Heart left ventricle (tissue), 16 donors: ENCODE results near the gene BCAN. TPM values are rescaled to one million over a fixed set of nuclear protein-coding genes. Genes with fewer than 3 reads are reported as not detected.

Source experiments
- ATAC-seq, 4 donors: fragments of 200-7000 bp; cut with Tn5 transposase; one replicate each; pipeline ENCODE4 v1.9.1; 2020 to 2022; ENCODE audit warnings: moderate library complexity in 4 of 4, mild to moderate bottlenecking in 3 of 4, moderate number of reproducible peaks in 1 of 4
- DNase-seq, 5 donors: peaks; one replicate each; pipeline ENCODE4 v3.0.0-alpha.2; 2020
- H3K27ac ChIP-seq, 12 donors: fragments of 200-600 bp; sonication (generic) in 4 of 12; one replicate each; pipeline versions ENCODE4 v1.5.0 to v1.8.0; 2016 to 2022; ENCODE audit warnings: mild to moderate bottlenecking in 2 of 12
- H3K27me3 ChIP-seq, 9 donors: fragments of 200-600 bp; sonication (generic) in 2 of 9; one replicate each; pipeline versions ENCODE4 v1.5.1 to v1.8.0; 2016 to 2022; ENCODE audit warnings: mild to moderate bottlenecking in 3 of 9
- H3K36me3 ChIP-seq, 9 donors: fragments of 200-600 bp; sonication (generic) in 2 of 9; one replicate each; pipeline versions ENCODE4 v1.5.0 to v1.8.0; 2018 to 2022; ENCODE audit warnings: mild to moderate bottlenecking in 2 of 9
- H3K4me1 ChIP-seq, 12 donors: fragments of 200-600 bp; sonication (generic) in 4 of 12; one replicate each; pipeline versions ENCODE4 v1.5.0 to v1.8.0; 2016 to 2022; ENCODE audit warnings: mild to moderate bottlenecking in 3 of 12
- H3K4me3 ChIP-seq, 12 donors: fragments of 200-600 bp; sonication (generic) in 4 of 12; one replicate each; pipeline versions ENCODE4 v1.5.0 to v1.8.0; 2017 to 2022; ENCODE audit warnings: mild to moderate bottlenecking in 9 of 12, moderate library complexity in 4 of 12
- H3K9me3 ChIP-seq, 12 donors: fragments of 200-600 bp; sonication (generic) in 4 of 12; one replicate each; pipeline versions ENCODE4 v1.5.0 to v1.8.0; 2016 to 2022; ENCODE audit warnings: mild to moderate bottlenecking in 1 of 12
- POLR2A ChIP-seq, 2 donors: fragments of 450-650 bp; IDR thresholded peaks; one replicate each; pipeline ENCODE4 v1.6.1; 2017; ENCODE audit warnings: antibody characterized with exemption in 2 of 2, mild to moderate bottlenecking in 2 of 2, moderate library complexity in 2 of 2
- WGBS, 4 donors: extraction: QIAGEN DNeasy Blood & Tissue Kit in 2 of 4; methylation state at CpG; one replicate each; pipeline versions ENCODE4 v1.1.5 to v1.1.7; 2013 to 2018; 5-methylcytosine and 5-hydroxymethylcytosine counted together
- intact Hi-C, 10 donors: fragments of 100-400 bp; cut with DNase I; formaldehyde crosslinking; loops; one replicate each; pipeline versions ENCODE4 v1.11.1 to v1.14.2; 2022
- polyA plus RNA-seq, 2 donors: library from polyadenylated mRNA; stranded (reverse); fragments of 200-250 nt; gene quantifications; one replicate each; pipeline ENCODE4 v1.2.3, GENCODE V29; 2013
- total RNA-seq, 9 donors: library from RNA; depleted of rRNA in 2 of 9; stranded (reverse); fragments of >200 nt in 2 of 9; fragmentation: NEBNext Ultra II Directional in 3 of 9; extraction: Animal tissue kit (Norgen Biotek cat#: 25700) in 3 of 9; gene quantifications; one replicate each; pipeline versions ENCODE4 v1.1.0 to v1.2.4, GENCODE V29; 2016 to 2023
- TF ChIP-seq, protein P1 (sequence below), 12 donors: fragments of 200-600 bp; sonication (generic) in 4 of 12; IDR thresholded peaks; one replicate each; pipeline versions ENCODE4 v1.5.0 to v1.8.0; 2018 to 2022; ENCODE audit warnings: antibody characterized with exemption in 12 of 12, mild to moderate bottlenecking in 5 of 12
- donor health status: ischemic (EF 13 %, LVEDD 7.1; RV severe dilation, severe dysfunction).
- donor health status: healthy with polysubstance abuse.
- donor health status: DM: no; HTN: yes; CAD: no.
- donor health status: DM: no; HTN: no; CAD: no.
- donor health status: ischemic (EF 25% LVEDD 6.9; RV normal size, moderate dysfunction).
- donor health status: ischemic (EF 25% LVEDD 5.7; RV mildly dilated, moderate dysfunction).
- donor health status: healthy.
- donor health status: DM: yes; HTN: yes; CAD: no.
- donor health status: ischemic (EF 35%, LVEDD 5.7; RV mildly dilated, moderate dysfunction).
- donor health status: nonischemic (EF 11% LVEDD 7.7; RV severe dilation, severe dysfunction).
- donor health status: DM: yes; HTN: yes; CAD: no.
- donor health status: PGD.
- donor health status: ischemic (EF 29% LVEDD 5.4; RV normal size, mild dysfunction).
- donor health status: nonischemic (EF 23%, LVEDD 6.1; RV moderate dilation, normal function).

Gene BCAN
- total and polyA plus RNA-seq, 11 donors = 0.09 to 0.27 (median 0.13) TPM; not detected in 5

GRCh38 chr1:156707417-156708217, 65.7 kb downstream of the BCAN start:
- DNase-seq (no peak), ATAC-seq (no peak)
- peaks cover 0 to 57% (median 36%) of the 10 kb centered on the region in 12 donors for H3K4me1 ChIP-seq
- 62 to 76% (median 67%) methylated on average over 6 to 8 of the region's 8 CpGs for WGBS, 4 donors
- no peaks in the 10 kb centered on the region for H3K9me3 ChIP-seq
- no peak for TF ChIP-seq POLR2A (IDR thresholded peaks at IDR 0.05)
- TF ChIP-seq, protein P1, sequence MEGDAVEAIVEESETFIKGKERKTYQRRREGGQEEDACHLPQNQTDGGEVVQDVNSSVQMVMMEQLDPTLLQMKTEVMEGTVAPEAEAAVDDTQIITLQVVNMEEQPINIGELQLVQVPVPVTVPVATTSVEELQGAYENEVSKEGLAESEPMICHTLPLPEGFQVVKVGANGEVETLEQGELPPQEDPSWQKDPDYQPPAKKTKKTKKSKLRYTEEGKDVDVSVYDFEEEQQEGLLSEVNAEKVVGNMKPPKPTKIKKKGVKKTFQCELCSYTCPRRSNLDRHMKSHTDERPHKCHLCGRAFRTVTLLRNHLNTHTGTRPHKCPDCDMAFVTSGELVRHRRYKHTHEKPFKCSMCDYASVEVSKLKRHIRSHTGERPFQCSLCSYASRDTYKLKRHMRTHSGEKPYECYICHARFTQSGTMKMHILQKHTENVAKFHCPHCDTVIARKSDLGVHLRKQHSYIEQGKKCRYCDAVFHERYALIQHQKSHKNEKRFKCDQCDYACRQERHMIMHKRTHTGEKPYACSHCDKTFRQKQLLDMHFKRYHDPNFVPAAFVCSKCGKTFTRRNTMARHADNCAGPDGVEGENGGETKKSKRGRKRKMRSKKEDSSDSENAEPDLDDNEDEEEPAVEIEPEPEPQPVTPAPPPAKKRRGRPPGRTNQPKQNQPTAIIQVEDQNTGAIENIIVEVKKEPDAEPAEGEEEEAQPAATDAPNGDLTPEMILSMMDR (IDR thresholded peaks at IDR 0.05) = no peak
- H3K27me3 ChIP-seq = peaks cover 0 to 36% (median 23%) of the 10 kb centered on the region in 9 donors
- H3K27ac ChIP-seq = peak overlapping the region in 9 of 12 donors; percentile 41 to 91 (median 77)
- H3K4me3 ChIP-seq = no peak overlapping the region
- H3K36me3 ChIP-seq = no peaks in the 10 kb centered on the region
- intact Hi-C loops = no loop called here

DNA sequence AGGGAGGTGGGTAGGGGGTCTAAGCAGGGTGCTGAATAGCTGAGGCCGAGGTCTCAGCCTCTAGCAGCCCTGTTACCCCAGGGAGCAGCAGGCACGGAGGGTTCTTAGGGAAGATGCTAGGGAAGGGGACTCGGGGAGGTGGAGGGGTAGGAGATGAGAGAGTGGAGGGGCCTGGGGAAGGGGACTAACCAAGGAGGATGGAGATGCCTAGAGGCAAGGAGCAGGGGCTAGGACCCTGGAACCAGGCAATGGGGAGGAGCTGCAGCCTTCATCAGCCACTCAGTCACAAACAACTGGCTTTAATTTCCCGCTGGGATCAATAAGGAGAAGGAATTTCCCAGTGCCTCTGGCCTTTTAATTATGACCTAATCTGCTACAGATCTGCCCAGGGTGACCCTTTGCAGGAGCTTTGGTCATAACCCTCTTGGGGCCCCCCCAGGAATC, 66.3 kb downstream of the BCAN start:
- peaks cover 0 to 57% (median 36%) of the 10 kb centered on the region in 12 donors for H3K4me1 ChIP-seq
- no peaks in the 10 kb centered on the region for H3K9me3 ChIP-seq
- WGBS, 4 donors = 68 to 78% (median 74%) methylated on average over 4 of the region's 4 CpGs
- ATAC-seq (no peak), DNase-seq (no peak)
- intact Hi-C loops = no loop called here
- H3K27ac ChIP-seq = peak overlapping the region in 7 of 12 donors; percentile 13 to 91 (median 81)
- no peak for TF ChIP-seq POLR2A (IDR thresholded peaks at IDR 0.05)
- TF ChIP-seq, protein P1 (IDR thresholded peaks at IDR 0.05) = no peak
- peaks cover 0 to 33% (median 18%) of the 10 kb centered on the region in 9 donors for H3K27me3 ChIP-seq
- no peaks in the 10 kb centered on the region for H3K36me3 ChIP-seq
- H3K4me3 ChIP-seq = no peak overlapping the region

DNA sequence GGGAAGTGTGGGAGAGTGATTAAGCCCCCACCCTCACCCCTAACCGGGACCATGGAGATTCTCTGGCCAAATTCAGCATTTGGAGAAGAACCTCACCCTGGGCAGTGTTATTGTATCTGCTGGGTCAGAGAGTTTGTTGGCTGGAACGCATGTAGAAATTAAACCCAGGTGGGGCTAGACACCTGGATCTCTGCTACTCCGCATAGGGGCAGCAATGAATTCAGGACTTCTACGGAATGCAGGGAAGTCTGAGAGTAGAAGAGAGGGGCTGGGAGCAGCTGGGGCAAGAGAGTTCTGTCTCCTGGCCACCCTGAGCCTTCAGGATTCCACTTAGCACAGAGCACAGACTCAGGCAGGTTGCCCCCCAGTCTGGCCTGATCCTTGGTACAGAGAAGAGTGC, 67.1 kb downstream of the BCAN start:
- no peaks in the 10 kb centered on the region for H3K36me3 ChIP-seq
- WGBS, 4 donors = 84 to 90% (median 89%) methylated on average over 4 of the region's 4 CpGs
- H3K4me1 ChIP-seq = peaks cover 0 to 55% (median 36%) of the 10 kb centered on the region in 12 donors
- TF ChIP-seq, protein P1 (IDR thresholded peaks at IDR 0.05) = no peak
- TF ChIP-seq POLR2A (IDR thresholded peaks at IDR 0.05) = no peak
- H3K4me3 ChIP-seq = no peak overlapping the region
- H3K27ac ChIP-seq = peak overlapping the region in 3 of 12 donors; percentile 47 to 84 (median 83)
- intact Hi-C loops = no loop called here
- H3K27me3 ChIP-seq = peaks cover 0 to 26% (median 10%) of the 10 kb centered on the region in 9 donors
- no peak for DNase-seq
- no peaks in the 10 kb centered on the region for H3K9me3 ChIP-seq
- no peak for ATAC-seq

Other genes starting within 250 kb of the BCAN start
- 100 to 1,000 TPM in 3 of 9 donors, 10 to 100 TPM in 6; 75.0 to 203 (median 93.2) TPM for gene MEF2D, start 141.3 kb upstream of the BCAN start, total RNA-seq
- gene MEF2D, start 141.3 kb upstream of the BCAN start, polyA plus RNA-seq = 10 to 100 TPM; 40.5 to 68.8 TPM
- gene IQGAP3, start 69.6 kb upstream of the BCAN start, total RNA-seq = 1 to 10 TPM in 2 of 9 donors, under 1 TPM in 7; 0.09 to 5.1 (median 0.27) TPM
- gene IQGAP3, start 69.6 kb upstream of the BCAN start, polyA plus RNA-seq = under 1 TPM; 0.11 to 0.25 TPM
- gene TTC24, start 62.4 kb upstream of the BCAN start, total RNA-seq = under 1 TPM in 1 of 9 donors, not detected in 8; 0.19 TPM
- gene TTC24, start 62.4 kb upstream of the BCAN start, polyA plus RNA-seq = not detected
- 100 to 1,000 TPM in 5 of 9 donors, 10 to 100 TPM in 4; 87.4 to 141 (median 111) TPM for gene NAXE, start 50.3 kb upstream of the BCAN start, total RNA-seq
- gene NAXE, start 50.3 kb upstream of the BCAN start, polyA plus RNA-seq = 100 to 1,000 TPM in 1 of 2 donors, 10 to 100 TPM in 1; 75.8 to 101 TPM
- 10 to 100 TPM in 8 of 9 donors, 1 to 10 TPM in 1; 8.8 to 30.1 (median 12.6) TPM for gene GPATCH4, start 40.6 kb upstream of the BCAN start, total RNA-seq
- 10 to 100 TPM; 21.6 to 67.5 TPM for gene GPATCH4, start 40.6 kb upstream of the BCAN start, polyA plus RNA-seq
- gene HAPLN2, start 22.7 kb upstream of the BCAN start, total RNA-seq = 1 to 10 TPM in 4 of 9 donors, under 1 TPM in 5; 0.52 to 2.4 (median 0.95) TPM
- 1 to 10 TPM; 1.2 to 3.0 TPM for gene HAPLN2, start 22.7 kb upstream of the BCAN start, polyA plus RNA-seq
- gene NES, start 35.3 kb downstream of the BCAN start, total RNA-seq = 100 to 1,000 TPM in 7 of 9 donors, 10 to 100 TPM in 2; 75.3 to 499 (median 158) TPM
- gene NES, start 35.3 kb downstream of the BCAN start, polyA plus RNA-seq = 100 to 1,000 TPM in 1 of 2 donors, 10 to 100 TPM in 1; 59.7 to 160 TPM
- 10 to 100 TPM in 1 of 9 donors, 1 to 10 TPM in 4, under 1 TPM in 1, not detected in 3; 0.80 to 11.4 (median 1.7) TPM for gene CRABP2, start 63.5 kb downstream of the BCAN start, total RNA-seq
- 1 to 10 TPM in 1 of 2 donors, under 1 TPM in 1; 0.46 to 1.5 TPM for gene CRABP2, start 63.5 kb downstream of the BCAN start, polyA plus RNA-seq
- gene METTL25B, start 86.4 kb downstream of the BCAN start, total RNA-seq = 10 to 100 TPM in 8 of 9 donors, 1 to 10 TPM in 1; 8.9 to 18.9 (median 15.0) TPM
- 10 to 100 TPM; 15.6 to 24.3 TPM for gene METTL25B, start 86.4 kb downstream of the BCAN start, polyA plus RNA-seq
- 10 to 100 TPM in 8 of 9 donors, 1 to 10 TPM in 1; 8.4 to 17.9 (median 12.8) TPM for gene ISG20L2, start 86.6 kb downstream of the BCAN start, total RNA-seq
- 10 to 100 TPM in 1 of 2 donors, 1 to 10 TPM in 1; 5.1 to 17.6 TPM for gene ISG20L2, start 86.6 kb downstream of the BCAN start, polyA plus RNA-seq
- gene MRPL24, start 99.0 kb downstream of the BCAN start, total RNA-seq = 100 to 1,000 TPM in 1 of 9 donors, 10 to 100 TPM in 8; 74.8 to 117 (median 79.6) TPM
- 100 to 1,000 TPM; 135 to 230 TPM for gene MRPL24, start 99.0 kb downstream of the BCAN start, polyA plus RNA-seq
- gene HDGF, start 109.6 kb downstream of the BCAN start, total RNA-seq = 100 to 1,000 TPM; 137 to 224 (median 147) TPM
- gene HDGF, start 109.6 kb downstream of the BCAN start, polyA plus RNA-seq = 100 to 1,000 TPM in 1 of 2 donors, 10 to 100 TPM in 1; 87.7 to 240 TPM
- 10 to 100 TPM; 34.6 to 55.5 (median 39.0) TPM for gene PRCC, start 125.4 kb downstream of the BCAN start, total RNA-seq
- 10 to 100 TPM; 39.0 to 49.9 TPM for gene PRCC, start 125.4 kb downstream of the BCAN start, polyA plus RNA-seq
- gene SH2D2A, start 174.7 kb downstream of the BCAN start, total RNA-seq = 1 to 10 TPM in 6 of 9 donors, under 1 TPM in 3; 0.52 to 8.2 (median 1.9) TPM
- 1 to 10 TPM in 1 of 2 donors, under 1 TPM in 1; 0.95 to 1.1 TPM for gene SH2D2A, start 174.7 kb downstream of the BCAN start, polyA plus RNA-seq
- gene INSRR, start 217.0 kb downstream of the BCAN start, total RNA-seq = under 1 TPM in 7 of 9 donors, not detected in 2; 0.07 to 0.35 (median 0.11) TPM
- under 1 TPM in 1 of 2 donors, not detected in 1; 0.42 TPM for gene INSRR, start 217.0 kb downstream of the BCAN start, polyA plus RNA-seq
- 1 to 10 TPM in 5 of 9 donors, under 1 TPM in 4; 0.22 to 1.6 (median 1.1) TPM for gene NTRK1, start 218.7 kb downstream of the BCAN start, total RNA-seq
- 1 to 10 TPM in 1 of 2 donors, under 1 TPM in 1; 0.30 to 1.4 TPM for gene NTRK1, start 218.7 kb downstream of the BCAN start, polyA plus RNA-seq